ENCODE data around the gene ARFGAP3.

The ARFGAP3 gene, protein sequence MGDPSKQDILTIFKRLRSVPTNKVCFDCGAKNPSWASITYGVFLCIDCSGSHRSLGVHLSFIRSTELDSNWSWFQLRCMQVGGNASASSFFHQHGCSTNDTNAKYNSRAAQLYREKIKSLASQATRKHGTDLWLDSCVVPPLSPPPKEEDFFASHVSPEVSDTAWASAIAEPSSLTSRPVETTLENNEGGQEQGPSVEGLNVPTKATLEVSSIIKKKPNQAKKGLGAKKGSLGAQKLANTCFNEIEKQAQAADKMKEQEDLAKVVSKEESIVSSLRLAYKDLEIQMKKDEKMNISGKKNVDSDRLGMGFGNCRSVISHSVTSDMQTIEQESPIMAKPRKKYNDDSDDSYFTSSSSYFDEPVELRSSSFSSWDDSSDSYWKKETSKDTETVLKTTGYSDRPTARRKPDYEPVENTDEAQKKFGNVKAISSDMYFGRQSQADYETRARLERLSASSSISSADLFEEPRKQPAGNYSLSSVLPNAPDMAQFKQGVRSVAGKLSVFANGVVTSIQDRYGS

DNA sequence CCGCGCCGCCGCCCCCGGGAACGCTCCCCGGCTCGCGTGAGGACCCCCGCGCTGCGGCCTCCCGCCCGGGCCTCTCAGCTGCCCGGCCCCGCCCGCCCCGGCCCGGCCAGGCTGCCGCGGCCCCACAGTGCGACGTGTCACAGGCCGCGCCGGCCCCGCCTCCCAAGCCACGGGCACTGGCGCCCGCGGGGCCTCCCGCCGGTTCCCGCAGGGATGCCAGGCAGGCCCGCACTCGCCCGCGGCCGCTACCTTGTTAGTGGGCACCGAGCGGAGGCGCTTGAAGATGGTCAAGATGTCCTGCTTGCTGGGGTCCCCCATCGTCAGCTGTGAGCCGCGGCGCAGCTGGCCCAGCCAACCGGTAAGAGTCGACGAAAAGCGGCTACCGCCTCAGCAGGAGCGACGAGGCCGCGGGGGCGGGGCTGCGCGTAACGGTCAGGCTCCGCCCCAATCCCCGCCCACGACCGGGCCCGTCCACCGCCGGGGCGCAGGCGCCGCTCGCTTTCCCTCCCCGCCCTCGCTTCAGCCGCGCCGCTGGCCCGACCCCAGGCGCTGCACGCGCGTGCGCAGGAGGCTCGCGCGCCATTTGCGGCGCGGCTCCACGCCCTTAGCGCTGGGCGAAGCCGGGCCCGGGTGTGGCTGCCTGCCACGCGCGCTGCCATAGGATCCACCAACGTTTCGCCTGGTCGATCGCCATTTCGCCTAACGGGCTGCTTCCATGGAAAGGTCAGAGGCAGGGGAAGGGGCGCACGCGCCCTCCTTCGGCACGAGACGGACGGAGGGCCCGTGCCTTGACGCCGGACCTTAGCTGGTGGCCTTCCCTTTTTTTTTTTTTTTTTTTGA is at the start of gene ARFGAP3:
TSS of gene ARFGAP3 (minus strand) at position 409 of the 840 bp plus-strand sequence. CDS start at position 318, 91 bp downstream.
- TF ChIP-seq, protein P1, sequence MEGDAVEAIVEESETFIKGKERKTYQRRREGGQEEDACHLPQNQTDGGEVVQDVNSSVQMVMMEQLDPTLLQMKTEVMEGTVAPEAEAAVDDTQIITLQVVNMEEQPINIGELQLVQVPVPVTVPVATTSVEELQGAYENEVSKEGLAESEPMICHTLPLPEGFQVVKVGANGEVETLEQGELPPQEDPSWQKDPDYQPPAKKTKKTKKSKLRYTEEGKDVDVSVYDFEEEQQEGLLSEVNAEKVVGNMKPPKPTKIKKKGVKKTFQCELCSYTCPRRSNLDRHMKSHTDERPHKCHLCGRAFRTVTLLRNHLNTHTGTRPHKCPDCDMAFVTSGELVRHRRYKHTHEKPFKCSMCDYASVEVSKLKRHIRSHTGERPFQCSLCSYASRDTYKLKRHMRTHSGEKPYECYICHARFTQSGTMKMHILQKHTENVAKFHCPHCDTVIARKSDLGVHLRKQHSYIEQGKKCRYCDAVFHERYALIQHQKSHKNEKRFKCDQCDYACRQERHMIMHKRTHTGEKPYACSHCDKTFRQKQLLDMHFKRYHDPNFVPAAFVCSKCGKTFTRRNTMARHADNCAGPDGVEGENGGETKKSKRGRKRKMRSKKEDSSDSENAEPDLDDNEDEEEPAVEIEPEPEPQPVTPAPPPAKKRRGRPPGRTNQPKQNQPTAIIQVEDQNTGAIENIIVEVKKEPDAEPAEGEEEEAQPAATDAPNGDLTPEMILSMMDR (IDR thresholded peaks at IDR 0.05) = no peak

DNA sequence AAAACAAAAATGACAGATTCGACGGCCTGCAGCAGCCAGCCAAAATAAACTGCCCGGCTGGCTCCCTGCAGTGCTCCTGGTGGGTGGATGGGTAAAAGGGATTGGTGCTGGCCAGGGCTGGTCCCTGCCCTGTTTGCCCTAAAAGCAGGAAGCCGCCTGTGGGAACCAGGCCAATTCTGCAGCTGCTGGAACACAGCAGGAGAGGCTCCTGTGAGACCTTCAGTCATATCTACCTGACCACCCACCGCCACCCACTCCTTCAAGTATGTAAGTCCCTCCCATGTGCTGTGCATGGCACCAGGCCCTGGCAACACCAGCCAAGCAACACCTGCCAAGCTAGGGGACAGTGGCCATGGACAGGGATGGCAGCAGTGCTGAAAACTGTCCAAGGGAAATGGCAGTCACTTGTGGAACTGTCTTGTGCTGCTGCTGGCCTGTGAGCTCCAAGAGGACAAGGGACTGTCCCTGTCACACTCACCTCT is 48.7 kb upstream of the ARFGAP3 start:
- TF ChIP-seq, protein P1 (IDR thresholded peaks at IDR 0.05) = no peak

DNA sequence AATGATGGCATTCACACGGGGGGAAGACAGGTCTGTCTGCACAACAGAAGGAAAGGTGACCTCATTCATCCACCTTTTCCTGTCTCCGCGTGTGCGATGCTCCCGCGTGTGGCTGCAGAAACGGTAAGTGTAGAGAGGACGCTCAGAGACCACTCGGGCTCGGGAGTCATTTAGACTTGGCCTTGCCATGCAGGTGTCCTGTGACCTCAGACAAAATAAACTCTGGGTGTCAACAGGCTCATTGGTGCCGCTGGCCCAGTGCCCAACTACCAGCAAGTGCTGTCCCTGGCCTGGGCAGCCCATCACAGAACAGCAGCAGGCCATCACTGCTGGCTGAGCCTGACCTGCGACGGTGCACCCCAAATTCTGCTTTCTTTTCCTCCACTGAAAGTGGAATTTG is 48.1 kb upstream of the ARFGAP3 start:
- TF ChIP-seq, protein P1 (IDR thresholded peaks at IDR 0.05) = no peak

DNA sequence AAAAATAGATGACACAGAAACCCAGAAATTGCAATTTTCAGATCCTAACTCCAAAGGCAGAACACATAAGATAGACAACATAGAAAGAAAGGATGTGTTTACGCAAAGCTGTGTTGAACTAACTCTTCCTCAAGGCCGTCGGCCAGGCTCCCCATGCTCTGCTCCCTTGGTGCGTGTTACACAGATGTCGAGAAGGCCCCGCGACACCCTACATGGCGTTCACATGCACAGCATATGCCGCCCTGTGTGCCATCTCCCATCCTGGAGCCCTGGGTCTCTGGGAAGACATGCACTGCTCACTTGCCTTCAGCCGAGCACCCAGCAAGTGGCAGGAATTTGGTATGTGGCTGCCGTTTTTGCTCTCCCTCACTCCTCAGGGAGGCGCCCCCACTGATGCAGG is 47.0 kb upstream of the ARFGAP3 start:
- TF ChIP-seq, protein P1 (IDR thresholded peaks at IDR 0.05) = no peak

DNA sequence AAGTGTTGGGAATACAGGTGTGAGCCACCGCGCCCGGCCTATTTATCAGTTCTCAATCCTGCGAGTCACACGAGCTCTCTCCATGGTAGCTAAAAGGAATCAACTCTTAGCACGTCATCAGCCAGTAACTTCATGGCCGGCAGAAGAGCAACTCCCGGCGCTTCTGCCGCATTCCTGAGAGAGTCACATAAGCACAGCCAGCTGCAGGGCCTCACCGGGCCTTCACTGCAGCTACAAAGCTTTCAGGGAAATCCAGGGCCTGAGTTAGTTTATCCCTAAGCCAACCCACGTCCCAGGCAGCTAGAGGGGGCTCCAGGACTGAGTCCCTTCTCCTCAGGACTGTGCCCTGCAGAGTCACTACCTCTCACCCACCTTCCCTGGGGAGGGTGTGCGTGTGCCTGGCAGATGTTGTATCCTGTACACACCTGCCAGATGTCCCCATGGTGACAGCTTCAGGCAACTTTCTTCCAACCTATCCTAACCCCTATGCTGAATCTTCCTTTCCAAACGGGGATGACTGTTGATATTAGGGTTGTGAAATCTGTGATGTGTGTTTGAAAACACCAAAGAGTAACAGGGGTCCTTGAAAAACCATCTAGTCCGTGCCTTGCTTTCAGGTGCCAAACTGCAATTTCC is 45.9 kb upstream of the ARFGAP3 start:
- TF ChIP-seq, protein P1 (IDR thresholded peaks at IDR 0.05) = no peak

DNA sequence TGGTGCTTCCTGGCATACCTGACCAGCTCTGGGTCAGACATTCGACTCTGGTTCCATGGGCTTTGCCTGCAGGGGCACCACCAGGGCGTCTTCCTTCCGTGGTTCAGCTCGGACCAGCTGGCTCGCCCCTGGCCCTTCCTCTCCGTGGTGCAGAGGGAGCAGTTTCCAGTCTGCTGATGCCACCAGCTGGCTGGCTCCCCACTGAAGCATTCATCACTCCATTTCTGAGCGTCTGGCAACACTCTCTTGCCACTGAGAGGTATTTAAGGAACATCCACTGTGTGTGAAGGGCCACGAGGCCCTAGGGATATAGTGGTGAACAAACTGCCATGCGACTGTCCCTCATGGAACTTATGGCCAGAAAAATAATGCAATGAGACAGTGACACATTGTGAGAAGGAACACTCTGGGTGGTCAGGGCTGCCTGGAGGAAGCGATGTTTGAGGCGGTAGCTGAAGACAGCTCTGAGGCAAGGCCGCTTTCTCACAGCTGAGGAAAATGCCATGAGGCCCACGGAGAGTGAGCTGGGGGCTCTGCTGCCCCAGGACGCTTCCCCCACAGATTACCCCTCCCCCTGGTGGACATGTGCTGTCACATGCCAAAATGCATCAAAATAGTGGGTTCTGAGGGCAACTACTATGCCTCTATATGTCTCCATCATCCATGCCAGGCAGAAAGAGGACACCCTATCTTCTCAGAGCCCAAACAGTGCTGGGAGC is 44.9 kb upstream of the ARFGAP3 start:
- TF ChIP-seq, protein P1 (IDR thresholded peaks at IDR 0.05) = peak; percentile 28; the same call in 1 of the 2 replicates

All from LNCAP (cell line).